SK-N-SH treated with all-trans-retinoic acid at 6 μM for 48 hours (cell line): Measurements from ENCODE around the gene EML4.

Source experiments
- ATAC-seq: fragments of 200-7000 bp; cut with Tn5 transposase; 3 replicates; pipeline ENCODE4 v1.9.1; 2020; ENCODE audit warnings: mild to moderate bottlenecking, moderate library complexity
- ARNTL ChIP-seq: fragments of 450-650 bp; formaldehyde crosslinking; IDR thresholded peaks from 2 replicates; pipeline ENCODE4 v1.5.0; 2020; ENCODE audit warnings: low read depth, mild to moderate bottlenecking, moderate library complexity, borderline replicate concordance
- BACH2 ChIP-seq: fragments of 250-450 bp; sonication (Bioruptor Pico); IDR thresholded peaks from 2 replicates; pipeline ENCODE4 v1.9.0; 2021; ENCODE audit warnings: mild to moderate bottlenecking, borderline replicate concordance
- CREB5 ChIP-seq: fragments of 250-450 bp; sonication (Bioruptor Pico); IDR thresholded peaks from 2 replicates; pipeline ENCODE4 v1.5.1; 2020; ENCODE audit warnings: low read depth, mild to moderate bottlenecking, moderate library complexity
- CSDC2 ChIP-seq: fragments of 250-450 bp; sonication (Bioruptor Pico); IDR thresholded peaks from 2 replicates; pipeline ENCODE4 v1.5.0; 2020; ENCODE audit warnings: mild to moderate bottlenecking, moderate library complexity
- CSRNP3 ChIP-seq: fragments of 250-450 bp; sonication (Bioruptor Pico); IDR thresholded peaks from 2 replicates; pipeline ENCODE4 v1.5.1; 2021; ENCODE audit warnings: mild to moderate bottlenecking, moderate library complexity
- ESRRG ChIP-seq: fragments of 250-450 bp; sonication (Bioruptor Pico); IDR thresholded peaks from 2 replicates; pipeline ENCODE4 v1.6.1; 2021; ENCODE audit warnings: mild to moderate bottlenecking
- GLIS3 ChIP-seq: fragments of 250-450 bp; sonication (Bioruptor Pico); IDR thresholded peaks from 2 replicates; pipeline ENCODE4 v1.5.0; 2020; ENCODE audit warnings: mild to moderate bottlenecking, moderate library complexity
- ISL1 ChIP-seq: fragments of 250-450 bp; sonication (Bioruptor Pico); IDR thresholded peaks from 2 replicates; pipeline ENCODE4 v2.1.2; 2022; ENCODE audit warnings: mild to moderate bottlenecking, moderate library complexity
- OSR1 ChIP-seq: fragments of 250-450 bp; sonication (Bioruptor Pico); IDR thresholded peaks from 2 replicates; pipeline ENCODE4 v1.8.0; 2022; ENCODE audit warnings: moderate library complexity, mild to moderate bottlenecking, inconsistent platforms
- PATZ1 ChIP-seq: fragments of 250-450 bp; sonication (Bioruptor Pico); IDR thresholded peaks from 2 replicates; pipeline ENCODE4 v1.8.0; 2020; ENCODE audit warnings: mild to moderate bottlenecking, moderate library complexity, borderline replicate concordance
- POU6F1 ChIP-seq: fragments of 250-450 bp; sonication (Bioruptor Pico); IDR thresholded peaks from 2 replicates; pipeline ENCODE4 v1.8.0; 2021; ENCODE audit warnings: low read depth, mild to moderate bottlenecking, moderate library complexity, borderline replicate concordance
- PPARA ChIP-seq: fragments of 250-450 bp; sonication (Bioruptor Pico); IDR thresholded peaks from 2 replicates; pipeline ENCODE4 v1.5.0; 2020; ENCODE audit warnings: mild to moderate bottlenecking, borderline replicate concordance
- SNAI2 ChIP-seq: fragments of 250-450 bp; sonication (Bioruptor Pico); IDR thresholded peaks from 2 replicates; pipeline ENCODE4 v1.5.0; 2020; ENCODE audit warnings: mild to moderate bottlenecking, moderate library complexity
- TCF4 ChIP-seq: fragments of 250-450 bp; sonication (Bioruptor Pico); IDR thresholded peaks from 2 replicates; pipeline ENCODE4 v1.8.0; 2021; ENCODE audit warnings: mild to moderate bottlenecking, moderate library complexity, borderline replicate concordance
- TOX ChIP-seq: fragments of 250-450 bp; sonication (Bioruptor Pico); IDR thresholded peaks from 2 replicates; pipeline ENCODE4 v1.8.0; 2021; ENCODE audit warnings: mild to moderate bottlenecking, moderate library complexity, borderline replicate concordance
- TSHZ2 ChIP-seq: fragments of 250-450 bp; sonication (Bioruptor Pico); IDR thresholded peaks from 2 replicates; pipeline ENCODE4 v1.5.0; 2020; ENCODE audit warnings: mild to moderate bottlenecking, moderate library complexity
- ZFP3 ChIP-seq: fragments of 250-450 bp; sonication (Bioruptor Pico); IDR thresholded peaks from 2 replicates; pipeline ENCODE4 v1.5.0; 2020; ENCODE audit warnings: mild to moderate bottlenecking, moderate library complexity
- ZFP30 ChIP-seq: fragments of 450-650 bp; formaldehyde crosslinking; IDR thresholded peaks from 2 replicates; pipeline ENCODE4 v1.5.0; 2022; ENCODE audit warnings: mild to moderate bottlenecking, moderate library complexity
- ZNF70 ChIP-seq: fragments of 450-650 bp; formaldehyde crosslinking; IDR thresholded peaks from 2 replicates; pipeline ENCODE4 v1.5.0; 2020; ENCODE audit warnings: mild to moderate bottlenecking, moderate library complexity
- ZNF8 ChIP-seq: fragments of 450-650 bp; formaldehyde crosslinking; IDR thresholded peaks from 2 replicates; pipeline ENCODE4 v1.5.0; 2020; ENCODE audit warnings: mild to moderate bottlenecking, moderate library complexity

EML4 gene

GRCh38 chr2:42337846-42338566 is 168.9 kb downstream of the EML4 start:
- ATAC-seq, result no peak
- no peak for TF ChIP-seq CSDC2
- no peak for TF ChIP-seq TSHZ2 (CRISPR knock-in tag)
- no peak for TF ChIP-seq POU6F1 (CRISPR knock-in tag)
- no peak for TF ChIP-seq ZNF8
- no peak for TF ChIP-seq ZNF70 (CRISPR knock-in tag)
- no peak for TF ChIP-seq SNAI2 (CRISPR knock-in tag)
- TF ChIP-seq ARNTL (CRISPR knock-in tag), result no peak
- no peak for TF ChIP-seq PPARA (CRISPR knock-in tag)
- TF ChIP-seq ZFP3 (CRISPR knock-in tag), result no peak
- no peak for TF ChIP-seq TCF4
- TF ChIP-seq CSRNP3 (CRISPR knock-in tag), result no peak
- TF ChIP-seq CREB5 (CRISPR knock-in tag), result no peak
- no peak for TF ChIP-seq BACH2 (CRISPR knock-in tag)
- TF ChIP-seq PATZ1 (CRISPR knock-in tag), result no peak
- no peak for TF ChIP-seq ISL1 (CRISPR knock-in tag)
- no peak for TF ChIP-seq ZFP30 (CRISPR knock-in tag)
- TF ChIP-seq TOX (CRISPR knock-in tag), result no peak
- TF ChIP-seq OSR1 (CRISPR knock-in tag), result no peak
- TF ChIP-seq ESRRG (CRISPR knock-in tag), result no peak

- TF ChIP-seq CSRNP3 (CRISPR knock-in tag) (no peak), GLIS3 (CRISPR knock-in tag) (no peak)
- TF ChIP-seq, all 23 proteins: peak for 0
- no peak for ATAC-seq
Observed at GRCh38 chr2:42338567-42339190, 169.5 kb downstream of the EML4 start.
